Bone marrow (tissue), 2 donors: ENCODE data around the gene EFNA2.

Experiments
- DNase-seq, 2 donors: peaks; one replicate each; lab custom pipeline; 2025; lab: John Stamatoyannopoulos, UW

EFNA2 gene

GRCh38 chr19:1284293-1284978, 1.2 kb upstream of the EFNA2 start:
- DNase-seq = no peak

- no peak for DNase-seq
Observed at GRCh38 chr19:1284979-1285736, 515 bp upstream of the EFNA2 start.

- no peak for DNase-seq
Observed at GRCh38 chr19:1286487-1287353, 1.0 kb downstream of the EFNA2 start.

- DNase-seq = no peak
Observed at GRCh38 chr19:1287354-1288225, 1.9 kb downstream of the EFNA2 start.

DNA sequence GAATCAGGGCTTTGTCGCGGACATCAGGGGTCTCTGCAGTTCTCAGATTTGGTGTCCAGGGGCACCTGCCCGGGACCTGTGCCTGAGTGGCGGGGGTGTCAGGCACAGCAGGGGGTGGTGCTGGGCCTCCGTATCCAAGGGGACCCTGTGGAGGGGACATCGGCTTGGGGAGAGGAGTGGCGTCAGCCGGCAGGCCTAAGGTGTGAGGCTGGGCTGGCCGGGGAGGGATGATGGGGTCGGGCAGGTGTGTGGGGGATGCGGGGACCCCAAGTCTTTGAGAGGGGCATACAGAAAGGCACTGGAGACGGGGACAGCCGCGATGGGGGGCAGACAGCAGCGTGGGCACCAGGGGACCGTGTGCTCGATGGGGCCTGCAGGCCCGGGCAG, 2.5 kb downstream of the EFNA2 start:
- no peak for DNase-seq

DNA sequence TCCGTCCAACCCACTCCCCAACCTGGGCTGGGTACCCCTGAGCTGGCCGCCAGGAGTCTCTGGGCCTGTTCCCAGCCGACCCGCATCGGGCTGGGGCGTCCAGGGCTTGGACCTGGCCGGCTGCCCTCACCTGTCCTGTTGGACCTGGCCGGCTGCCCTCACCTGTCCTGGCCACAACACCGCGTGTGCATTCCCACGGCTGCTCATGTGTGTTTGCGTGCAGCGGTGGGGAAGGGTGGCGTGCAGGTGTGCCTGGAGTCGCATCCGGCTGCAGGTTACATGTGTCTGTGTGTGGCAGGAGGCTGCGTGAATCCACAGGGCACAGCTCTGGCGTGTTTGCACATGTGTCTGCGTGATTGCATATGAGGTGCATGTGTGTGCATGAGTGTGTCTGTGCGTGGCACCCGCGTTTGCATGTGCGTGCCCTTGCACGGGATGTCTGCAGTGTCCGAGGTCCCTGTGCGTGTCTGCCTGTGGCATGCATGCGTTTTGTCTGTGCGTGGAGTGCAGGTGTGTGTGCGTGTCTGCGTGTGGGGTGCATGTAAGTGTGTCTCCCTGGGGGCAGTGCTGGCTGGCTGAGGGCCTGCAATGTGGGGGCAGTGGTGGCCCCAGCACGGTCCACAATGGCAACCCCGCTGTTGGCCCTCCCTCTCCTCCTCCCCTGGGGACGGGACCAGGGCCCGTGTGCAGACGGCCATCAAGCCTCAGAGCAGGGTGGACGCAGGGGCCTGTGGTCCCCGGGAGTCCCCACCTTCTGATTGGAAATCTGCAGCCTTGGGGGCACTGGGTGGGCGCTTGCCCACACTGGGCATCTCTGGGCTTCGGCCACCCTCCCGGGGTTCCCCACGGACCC, 3.4 kb downstream of the EFNA2 start:
- DNase-seq = no peak

GRCh38 chr19:1289686-1290025, 4.0 kb downstream of the EFNA2 start:
- DNase-seq = no peak

GRCh38 chr19:1290196-1290702, 4.6 kb downstream of the EFNA2 start:
- no peak for DNase-seq

DNA sequence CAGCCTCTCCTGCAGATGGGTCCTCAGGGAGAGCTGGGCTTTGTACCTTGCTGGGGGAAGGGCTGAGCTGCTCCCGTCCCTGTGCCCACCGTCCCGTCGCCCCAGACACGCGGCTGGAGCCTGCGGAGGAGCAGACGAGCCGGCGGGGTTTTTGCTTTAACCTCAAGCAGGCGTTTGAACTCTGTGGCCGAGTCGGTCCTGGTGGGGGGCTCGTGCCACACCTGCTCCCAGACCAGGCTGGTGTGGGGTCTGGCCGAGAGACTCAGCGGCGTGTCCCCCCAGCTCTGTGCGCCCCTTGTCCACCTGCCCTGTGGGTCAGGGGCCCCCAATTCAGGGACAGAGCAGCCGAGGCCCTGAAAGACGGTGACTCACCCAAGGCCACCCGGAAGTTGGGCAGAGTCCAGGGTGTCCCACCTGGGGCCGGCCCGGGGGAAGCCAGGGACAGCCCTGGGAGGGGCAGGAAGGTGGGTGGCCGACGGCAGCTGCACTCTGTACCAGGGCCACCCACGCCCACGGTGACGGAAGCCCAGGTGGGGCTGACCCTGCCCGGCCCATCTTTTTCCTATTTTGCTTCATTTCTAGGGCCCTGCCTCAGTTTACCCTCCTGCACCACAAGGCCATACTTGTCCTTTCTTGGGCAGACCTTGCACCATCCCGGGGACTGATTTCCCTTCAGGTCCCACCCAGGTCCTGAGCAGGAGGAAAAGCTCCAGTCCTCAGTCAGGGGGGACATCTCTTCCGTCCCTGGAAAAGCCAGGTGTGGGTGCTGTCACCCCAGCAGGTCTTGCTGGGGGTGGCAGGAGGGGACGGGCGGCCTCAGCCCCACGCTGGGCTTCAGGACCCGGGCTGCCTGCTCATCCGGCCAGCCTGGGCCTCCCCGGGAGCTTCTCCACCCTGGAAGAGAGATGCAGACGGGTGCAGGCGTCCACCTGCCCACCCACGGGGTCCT, 5.3 kb downstream of the EFNA2 start:
- DNase-seq = no peak

DNA sequence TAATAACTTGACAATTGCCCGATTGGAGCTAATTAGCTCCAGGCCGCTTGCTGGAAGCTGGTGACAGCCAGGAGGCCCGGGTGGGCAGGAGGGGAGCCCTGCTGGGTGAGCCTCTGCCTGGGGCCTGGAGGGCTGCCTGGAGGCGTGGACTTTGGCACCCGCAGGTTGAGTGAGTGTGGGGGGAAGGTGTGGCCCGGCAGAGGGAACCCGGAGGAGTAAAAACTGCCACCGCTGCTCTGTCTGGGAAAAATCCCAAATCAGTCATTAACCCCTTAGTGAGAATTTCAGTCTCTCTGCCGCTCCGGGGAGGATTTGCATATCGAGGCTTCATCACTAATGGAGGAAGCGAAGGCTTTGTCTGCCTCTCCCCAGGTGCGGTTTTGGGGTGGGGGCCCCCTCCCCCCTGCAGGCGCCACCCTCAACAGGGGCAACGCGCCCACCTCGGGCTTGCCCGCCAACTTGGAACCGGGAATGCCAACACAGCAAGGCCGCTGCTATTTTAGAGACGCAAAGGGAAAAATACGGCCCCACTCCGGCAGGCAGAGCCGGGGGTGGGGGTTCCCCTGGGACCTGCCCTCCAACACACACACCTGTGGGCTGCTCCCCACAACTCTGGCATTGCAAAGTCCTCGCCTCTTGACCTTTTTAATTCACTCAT, 6.2 kb downstream of the EFNA2 start:
- DNase-seq = no peak

DNA sequence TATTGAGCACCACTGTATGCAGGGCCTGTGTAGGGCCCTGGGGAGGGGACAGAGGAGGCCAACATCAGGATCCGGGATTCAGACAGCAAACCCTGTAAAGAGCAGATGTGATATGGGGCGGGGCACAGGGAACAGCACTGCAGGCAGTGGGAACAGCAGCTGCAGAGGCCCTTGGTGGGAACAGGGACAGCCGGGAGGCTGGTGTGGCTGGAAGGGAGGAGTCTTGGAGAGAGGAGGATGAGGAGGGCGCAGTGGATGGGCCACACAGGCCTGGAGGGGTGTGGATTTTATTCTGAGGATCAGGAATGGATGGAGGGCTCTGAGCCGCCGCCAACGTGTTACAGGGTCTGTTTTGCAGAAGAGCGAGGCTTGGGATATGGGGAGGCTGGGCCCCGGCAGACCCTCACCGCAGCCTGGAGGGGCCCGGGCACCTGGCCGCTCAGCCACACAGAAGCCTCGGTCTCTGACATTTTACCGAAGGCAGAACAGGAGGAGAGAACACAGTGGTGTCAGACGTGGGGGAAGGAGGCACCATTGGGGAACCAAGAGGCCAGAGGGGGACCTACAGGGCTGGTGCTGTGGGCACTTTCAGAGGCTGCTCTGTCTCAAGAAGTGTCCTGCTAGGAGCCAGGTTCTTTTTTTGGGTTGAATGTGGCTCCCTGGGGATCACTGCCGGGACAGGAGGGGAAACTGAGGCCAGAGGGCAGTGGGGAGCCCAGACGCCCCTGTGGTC, 6.9 kb downstream of the EFNA2 start:
- DNase-seq = no peak

DNA sequence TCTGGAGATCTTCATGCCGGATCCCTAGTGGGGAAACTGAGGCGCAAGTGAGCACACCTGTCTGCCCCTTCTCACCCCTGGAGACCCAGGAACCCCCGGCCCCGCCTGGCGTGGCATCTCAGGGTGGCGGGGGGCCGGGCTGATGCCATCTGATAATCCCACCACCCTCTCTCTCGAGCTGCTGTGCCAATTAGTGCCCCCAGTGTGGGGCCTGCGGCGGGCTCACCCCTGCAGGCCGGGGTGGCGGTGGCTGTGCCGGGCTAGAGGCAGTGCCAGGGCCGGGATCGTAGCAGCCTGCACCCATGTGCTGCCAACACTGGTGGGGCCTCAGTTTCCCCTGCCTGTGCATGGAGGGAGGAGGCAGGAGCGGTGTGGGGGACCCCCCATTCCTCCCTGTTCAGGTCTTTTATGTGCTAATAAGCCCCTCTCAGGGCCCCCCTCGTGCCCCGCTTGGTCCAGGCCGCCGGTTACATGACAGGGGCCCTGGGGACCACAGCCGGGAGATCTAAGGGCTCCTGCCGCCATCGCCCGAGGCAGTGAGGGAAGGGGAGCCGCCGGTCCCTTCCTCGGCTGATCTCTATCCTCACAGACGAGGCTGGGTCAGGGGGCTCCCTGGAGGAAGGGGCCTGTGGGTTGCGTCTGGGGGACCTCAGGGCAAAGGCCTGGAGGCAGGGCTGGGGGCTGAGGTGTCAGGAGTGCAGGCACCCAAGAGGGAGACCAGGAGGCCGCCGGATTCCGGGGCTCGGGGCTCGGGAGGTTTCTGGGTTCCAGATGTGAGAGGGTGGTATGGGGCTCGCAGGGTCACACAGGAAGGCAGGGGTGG, 8.3 kb downstream of the EFNA2 start:
- no peak for DNase-seq

DNA sequence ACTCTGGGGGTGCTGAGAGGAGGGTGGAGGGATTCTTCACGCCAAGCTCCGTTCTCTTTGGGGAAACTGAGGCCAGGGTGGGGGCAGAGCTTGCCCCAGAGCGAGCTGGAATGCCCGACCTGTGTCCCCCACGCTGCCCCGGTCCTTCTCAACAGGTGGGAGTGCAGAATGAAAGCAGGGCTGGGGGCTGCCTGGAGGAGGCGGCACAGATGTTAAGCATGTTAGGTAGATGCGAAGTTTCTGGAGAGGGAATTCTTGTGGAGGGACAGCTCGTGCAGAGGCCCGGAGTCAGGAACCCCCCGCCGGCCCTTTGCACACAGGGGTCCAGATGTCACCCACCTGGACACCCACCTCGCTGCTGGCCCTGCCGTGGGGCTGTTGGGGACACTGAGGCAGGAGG, 9.0 kb downstream of the EFNA2 start:
- no peak for DNase-seq

DNA sequence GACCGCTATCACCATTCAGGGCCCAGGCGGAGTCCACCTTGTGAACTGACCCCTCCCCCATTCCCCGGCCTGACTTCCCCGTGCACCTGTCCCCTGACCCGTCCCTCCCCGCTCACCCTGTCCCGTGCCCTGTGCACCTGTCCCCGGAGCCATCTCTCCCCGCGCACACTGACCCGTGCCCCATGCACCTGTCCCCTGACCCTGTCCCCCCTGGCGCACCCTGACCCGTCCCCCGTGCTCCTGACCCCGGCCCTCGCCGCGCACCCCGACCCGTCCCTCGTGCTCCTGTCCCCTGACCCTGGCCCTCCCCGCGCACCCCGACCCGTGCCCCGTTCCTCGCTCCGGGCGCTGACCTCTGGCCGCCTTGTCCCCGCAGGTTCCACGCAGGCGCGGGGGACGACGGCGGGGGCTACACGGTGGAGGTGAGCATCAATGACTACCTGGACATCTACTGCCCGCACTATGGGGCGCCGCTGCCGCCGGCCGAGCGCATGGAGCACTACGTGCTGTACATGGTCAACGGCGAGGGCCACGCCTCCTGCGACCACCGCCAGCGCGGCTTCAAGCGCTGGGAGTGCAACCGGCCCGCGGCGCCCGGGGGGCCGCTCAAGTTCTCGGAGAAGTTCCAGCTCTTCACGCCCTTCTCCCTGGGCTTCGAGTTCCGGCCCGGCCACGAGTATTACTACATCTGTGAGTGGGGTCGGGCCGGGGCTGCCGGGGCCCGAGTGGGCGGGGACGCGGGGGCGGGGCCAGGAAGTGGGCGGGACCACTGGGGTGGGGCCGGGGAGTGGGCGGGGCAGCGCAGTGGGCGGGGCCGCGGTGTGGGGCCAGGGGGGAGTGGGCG, 9.7 kb downstream of the EFNA2 start:
- DNase-seq = no peak

GRCh38 chr19:1296078-1296477, 10.4 kb downstream of the EFNA2 start:
- DNase-seq = no peak

DNA sequence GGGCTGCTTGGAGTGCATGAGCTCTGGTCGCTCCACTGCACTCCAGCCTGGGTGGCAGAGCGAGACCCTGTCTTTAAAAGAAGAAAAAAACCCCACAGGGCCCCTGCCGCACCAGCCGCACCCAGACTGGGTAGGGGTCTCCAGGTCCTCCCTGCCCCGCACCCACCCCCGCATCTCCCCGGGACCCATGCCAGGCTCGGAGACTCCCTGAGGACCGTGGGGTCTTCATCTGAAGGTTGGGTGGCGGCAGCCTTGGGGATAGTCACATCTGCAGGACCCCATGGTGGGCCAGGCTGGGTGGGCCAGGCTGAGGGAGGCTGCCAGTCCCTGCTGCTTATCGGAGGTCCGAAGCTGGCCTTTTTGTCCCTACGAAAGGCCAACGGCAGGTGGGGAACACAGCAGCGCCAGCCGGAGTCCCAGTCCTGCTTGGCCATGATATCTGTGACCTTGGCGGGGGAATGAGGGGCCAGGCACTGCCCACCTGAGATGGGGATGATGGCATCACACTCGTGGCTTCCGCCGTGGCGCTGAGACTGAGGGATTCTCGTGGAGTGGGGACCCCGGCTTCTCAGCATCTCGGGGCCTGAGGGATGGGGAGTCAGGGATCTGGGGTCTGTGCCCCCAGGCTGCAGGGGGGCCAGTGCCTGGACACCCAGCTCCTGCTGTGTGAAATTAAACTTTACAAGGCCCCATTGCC, 11.1 kb downstream of the EFNA2 start:
- DNase-seq = no peak
